DOHH2 (cell line): ENCODE data around the gene CNOT6.

Experiments used
- H3F3A ChIP-seq: fragments of 200-600 bp; sonication (generic), shearing (Covaris generic); 2 replicates; pipeline ENCODE4 v1.6.0; 2016; ENCODE audit warnings: antibody characterized with exemption, mild to moderate bottlenecking; ENCODE audit not compliant: control insufficient read depth, insufficient read depth
- H3K27ac ChIP-seq: fragments of 200-600 bp; sonication (generic); 2 replicates; pipeline ENCODE4 v1.5.1; 2014; ENCODE audit warnings: low read depth, mild to moderate bottlenecking, low read length, moderate library complexity
- H3K27me3 ChIP-seq: fragments of 200-600 bp; sonication (generic); 2 replicates; pipeline ENCODE4 v1.6.1; 2014; ENCODE audit warnings: mild to moderate bottlenecking, low read length, mixed read lengths; ENCODE audit not compliant: control insufficient read depth
- H3K36me3 ChIP-seq: fragments of 200-600 bp; sonication (generic); 2 replicates; pipeline ENCODE4 v1.6.1; 2014; ENCODE audit warnings: mild to moderate bottlenecking, low read length, moderate library complexity, mixed read lengths; ENCODE audit not compliant: control insufficient read depth
- H3K4me1 ChIP-seq: fragments of 200-600 bp; sonication (generic); 2 replicates; pipeline ENCODE4 v1.6.1; 2014; ENCODE audit warnings: mild to moderate bottlenecking, low read length, mixed read lengths; ENCODE audit not compliant: control insufficient read depth
- H3K4me2 ChIP-seq: fragments of 200-600 bp; sonication (generic); 2 replicates; pipeline ENCODE4 v1.6.0; 2014; ENCODE audit warnings: mild to moderate bottlenecking, low read length, moderate library complexity
- H3K4me3 ChIP-seq: fragments of 200-600 bp; sonication (generic); 2 replicates; pipeline ENCODE4 v1.5.1; 2014; ENCODE audit warnings: mild to moderate bottlenecking, low read length, mixed read lengths
- H3K79me2 ChIP-seq: fragments of 200-600 bp; sonication (generic); 2 replicates; pipeline ENCODE4 v1.6.1; 2014; ENCODE audit warnings: mild to moderate bottlenecking, low read length, mixed read lengths; ENCODE audit not compliant: control insufficient read depth
- H3K9me2 ChIP-seq: fragments of 200-600 bp; sonication (generic); replicated peaks from 2 replicates; pipeline ENCODE4 v1.6.1; 2014; ENCODE audit warnings: mild to moderate bottlenecking, low read length, mixed read lengths; ENCODE audit not compliant: control insufficient read depth
- H3K9me3 ChIP-seq: fragments of 200-600 bp; sonication (generic); 2 replicates; pipeline ENCODE4 v1.6.1; 2014; ENCODE audit warnings: antibody characterized with exemption, low read length, mixed read lengths; ENCODE audit not compliant: control insufficient read depth, insufficient read depth
- H4K20me1 ChIP-seq: fragments of 200-600 bp; sonication (generic); 2 replicates; pipeline ENCODE4 v1.6.0; 2014; ENCODE audit warnings: low read depth, mild to moderate bottlenecking, antibody characterized with exemption, low read length, moderate library complexity; ENCODE audit not compliant: control insufficient read depth, insufficient read depth
- EZH2phosphoT487 ChIP-seq: fragments of 200-600 bp; sonication (generic); IDR thresholded peaks from 2 replicates; pipeline ENCODE4 v1.6.1; 2017; ENCODE audit warnings: borderline replicate concordance, mild to moderate bottlenecking, antibody characterized with exemption, low read length, moderate library complexity, mixed read lengths
- TF ChIP-seq, protein P1 (sequence below): fragments of 200-600 bp; sonication (generic); IDR thresholded peaks from one replicate; pipeline ENCODE4 v1.5.1; 2014; ENCODE audit warnings: antibody characterized with exemption, mild to moderate bottlenecking, low read depth, low read length; ENCODE audit not compliant: poor library complexity, severe bottlenecking

Gene CNOT6

GRCh38 chr5:180602481-180603075 lies 108.4 kb downstream of the CNOT6 start:
- no peaks in the 10 kb centered on the region for H3K27me3 ChIP-seq
- H3K4me3 ChIP-seq: no peak overlapping the region
- TF ChIP-seq, protein P1, sequence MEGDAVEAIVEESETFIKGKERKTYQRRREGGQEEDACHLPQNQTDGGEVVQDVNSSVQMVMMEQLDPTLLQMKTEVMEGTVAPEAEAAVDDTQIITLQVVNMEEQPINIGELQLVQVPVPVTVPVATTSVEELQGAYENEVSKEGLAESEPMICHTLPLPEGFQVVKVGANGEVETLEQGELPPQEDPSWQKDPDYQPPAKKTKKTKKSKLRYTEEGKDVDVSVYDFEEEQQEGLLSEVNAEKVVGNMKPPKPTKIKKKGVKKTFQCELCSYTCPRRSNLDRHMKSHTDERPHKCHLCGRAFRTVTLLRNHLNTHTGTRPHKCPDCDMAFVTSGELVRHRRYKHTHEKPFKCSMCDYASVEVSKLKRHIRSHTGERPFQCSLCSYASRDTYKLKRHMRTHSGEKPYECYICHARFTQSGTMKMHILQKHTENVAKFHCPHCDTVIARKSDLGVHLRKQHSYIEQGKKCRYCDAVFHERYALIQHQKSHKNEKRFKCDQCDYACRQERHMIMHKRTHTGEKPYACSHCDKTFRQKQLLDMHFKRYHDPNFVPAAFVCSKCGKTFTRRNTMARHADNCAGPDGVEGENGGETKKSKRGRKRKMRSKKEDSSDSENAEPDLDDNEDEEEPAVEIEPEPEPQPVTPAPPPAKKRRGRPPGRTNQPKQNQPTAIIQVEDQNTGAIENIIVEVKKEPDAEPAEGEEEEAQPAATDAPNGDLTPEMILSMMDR: no peak
- TF ChIP-seq EZH2phosphoT487: no peak
- H3K27ac ChIP-seq: no peak overlapping the region
- no peaks in the 10 kb centered on the region for H3K9me2 ChIP-seq
- H4K20me1 ChIP-seq: no peaks in the 10 kb centered on the region
- no peaks in the 10 kb centered on the region for H3K36me3 ChIP-seq
- no peaks in the 10 kb centered on the region for H3K4me1 ChIP-seq
- H3F3A ChIP-seq: no peaks in the 10 kb centered on the region
- no peaks in the 10 kb centered on the region for H3K9me3 ChIP-seq
- H3K4me2 ChIP-seq: no peak overlapping the region
- no peaks in the 10 kb centered on the region for H3K79me2 ChIP-seq

DNA sequence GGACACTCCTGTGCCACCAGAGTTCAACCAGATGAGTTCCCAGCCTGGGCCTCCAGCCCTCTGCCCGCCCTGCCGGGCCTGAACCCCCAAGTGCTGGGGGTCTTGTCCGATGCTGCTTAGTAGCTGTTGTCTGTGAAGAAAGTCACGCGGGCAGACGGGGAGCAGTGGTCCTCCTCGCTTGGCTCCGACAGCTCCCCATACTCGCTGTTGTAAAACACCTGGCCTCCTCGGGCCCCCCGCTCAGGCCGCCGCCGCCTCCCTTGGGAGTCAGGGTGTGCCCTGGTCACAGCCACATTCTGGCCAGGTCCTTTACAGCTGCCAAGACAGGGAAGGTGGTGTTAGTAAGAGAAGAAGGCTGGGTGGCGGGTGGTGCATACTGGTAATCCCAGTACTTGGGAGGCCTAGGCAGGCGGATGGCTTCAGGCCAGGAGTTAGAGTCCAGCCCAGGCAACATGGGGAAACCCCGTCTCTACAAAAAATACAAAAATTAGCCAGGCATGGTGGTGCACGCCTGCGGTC lies 109.0 kb downstream of the CNOT6 start:
- Histone ChIP-seq H3K27me3 (no peaks in the 10 kb centered on the region), H3K4me1 (no peaks in the 10 kb centered on the region), H3K27ac (no peak overlapping the region), H3K4me2 (no peak overlapping the region), H3K9me2 (no peaks in the 10 kb centered on the region), H3K4me3 (no peak overlapping the region), H3K79me2 (no peaks in the 10 kb centered on the region), H3K36me3 (no peaks in the 10 kb centered on the region), H3K9me3 (no peaks in the 10 kb centered on the region), H3F3A (no peaks in the 10 kb centered on the region), H4K20me1 (no peaks in the 10 kb centered on the region)
- TF ChIP-seq EZH2phosphoT487: no peak
- TF ChIP-seq, protein P1: no peak

GRCh38 chr5:180604271-180604670 lies 110.1 kb downstream of the CNOT6 start:
- Histone ChIP-seq H4K20me1 (no peaks in the 10 kb centered on the region), H3K4me1 (no peaks in the 10 kb centered on the region), H3K27me3 (no peaks in the 10 kb centered on the region), H3K9me3 (no peaks in the 10 kb centered on the region), H3K27ac (no peak overlapping the region), H3K4me2 (no peak overlapping the region), H3K79me2 (no peaks in the 10 kb centered on the region), H3K9me2 (no peaks in the 10 kb centered on the region), H3K4me3 (no peak overlapping the region), H3K36me3 (no peaks in the 10 kb centered on the region), H3F3A (no peaks in the 10 kb centered on the region)
- TF ChIP-seq, protein P1: no peak
- TF ChIP-seq EZH2phosphoT487: no peak
